HG02885 (cell line): ENCODE measurements around the gene CCL23.

Source experiments
- ATAC-seq: cut with Tn5 transposase; IDR thresholded peaks from one replicate; pipeline ENCODE4 v1.9.1; 2021; ENCODE audit warnings: mild to moderate bottlenecking; ENCODE audit not compliant: unreplicated experiment, poor library complexity

The CCL23 gene

DNA sequence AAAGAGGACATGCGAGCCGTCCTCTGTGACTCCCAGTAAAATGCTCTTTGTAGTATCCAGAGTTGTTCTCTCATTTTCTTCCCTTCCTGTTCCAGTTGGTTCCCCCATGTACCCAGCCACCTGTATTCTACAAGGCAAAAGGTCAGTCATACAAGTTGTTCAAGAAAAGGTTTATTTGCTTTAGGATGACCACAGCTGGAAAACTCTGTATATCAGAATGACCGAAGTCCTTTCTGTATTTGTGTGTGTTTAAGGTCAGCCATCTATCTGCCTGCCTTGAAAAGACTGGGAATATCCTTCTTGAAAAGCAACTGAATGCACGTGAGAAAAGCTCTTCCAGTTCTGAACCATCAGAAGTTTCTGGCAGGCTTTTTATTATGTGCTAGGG is 44.8 kb downstream of the CCL23 start:
- no peak for ATAC-seq

DNA sequence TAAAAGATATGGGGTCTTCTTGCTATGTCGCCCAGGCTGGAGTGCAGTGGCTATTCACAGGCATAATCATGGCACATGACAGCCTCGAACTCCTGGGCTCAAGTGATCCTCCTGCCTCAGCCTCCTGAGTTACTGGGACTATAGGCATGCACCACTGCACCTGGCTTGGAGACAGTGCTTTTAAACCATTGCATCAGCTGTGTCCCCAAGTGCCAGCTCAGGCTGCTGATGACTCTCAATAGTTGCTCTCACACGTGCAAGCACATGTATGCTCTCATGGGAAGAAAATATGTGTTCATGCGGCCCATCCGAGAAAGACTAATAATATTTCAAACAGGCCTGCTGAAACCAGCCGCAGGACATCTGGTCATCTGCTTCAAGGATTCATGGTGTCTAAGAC is 45.2 kb downstream of the CCL23 start:
- ATAC-seq, result no peak

DNA sequence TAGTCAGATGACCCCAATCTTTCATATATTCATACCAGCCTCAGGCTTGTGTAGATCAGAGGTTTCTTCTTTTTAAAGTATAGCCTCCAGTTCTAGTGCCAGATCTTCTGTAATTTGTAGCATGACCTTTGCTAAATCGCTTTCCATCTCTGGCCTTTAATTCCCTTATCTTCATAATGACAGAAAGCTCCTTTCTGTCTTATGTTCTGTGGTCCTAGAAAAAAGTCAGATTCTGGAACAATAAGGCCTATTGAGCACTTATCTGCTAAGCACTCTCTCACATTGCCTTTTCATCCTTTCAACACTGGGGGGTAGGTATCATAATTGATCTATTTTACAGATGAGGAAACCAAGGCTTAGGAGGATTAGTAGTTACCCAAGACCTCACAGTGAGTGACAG is 45.7 kb downstream of the CCL23 start:
- ATAC-seq, result no peak

GRCh38 chr17:35969558-35970380 is 48.0 kb downstream of the CCL23 start:
- no peak for ATAC-seq

DNA sequence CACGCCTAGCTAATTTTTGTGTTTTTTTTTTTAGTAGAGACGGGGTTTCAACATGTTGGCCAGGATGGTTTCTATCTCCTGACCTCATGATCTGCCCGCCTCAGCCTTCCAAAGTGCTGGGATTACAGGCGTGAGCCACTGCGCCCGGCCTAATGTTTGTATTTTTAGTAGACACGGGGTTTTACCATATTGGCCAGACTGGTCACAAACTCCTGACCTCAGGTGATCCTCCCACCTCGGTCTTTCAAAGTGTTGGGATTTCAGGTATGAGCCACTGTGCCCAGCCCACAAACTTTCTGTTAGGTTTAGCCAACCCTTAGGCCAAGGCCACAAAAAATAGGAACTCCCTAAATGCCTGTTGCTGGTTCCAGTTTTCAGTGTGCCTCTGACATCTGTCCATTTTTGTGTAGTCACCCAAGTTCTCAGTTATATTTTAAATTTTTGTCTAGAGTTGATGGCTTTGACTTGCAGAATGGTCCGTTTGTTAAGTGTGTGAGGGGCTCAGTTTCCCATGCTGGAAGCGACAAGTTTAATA is 49.2 kb downstream of the CCL23 start:
- no peak for ATAC-seq

GRCh38 chr17:35965272-35965671 is 52.5 kb downstream of the CCL23 start:
- no peak for ATAC-seq

- ATAC-seq, result no peak
These were observed 54.1 kb downstream of the CCL23 start for GRCh38 chr17:35963663-35964062.
